Kidney epithelial cell (primary cell): ENCODE measurements around the gene EML4. TPM values are rescaled to one million over a fixed set of nuclear protein-coding genes. Genes with fewer than 3 reads are reported as not detected.
"Not testable (repeated sequence)": the region's sequence is repeated elsewhere in the genome, so short reads cannot be mapped to it uniquely, and the experiment has no call there.

ENCODE experiments used
- DNase-seq: peaks from one replicate; pipeline ENCODE4 v3.0.0-alpha.2; 2010; ENCODE audit warnings: low read depth
- H3K27me3 ChIP-seq: 2 replicates; pipeline ENCODE4 v1.6.0; 2011; ENCODE audit warnings: low read length; ENCODE audit not compliant: control insufficient read depth, insufficient read depth
- H3K36me3 ChIP-seq: 2 replicates; pipeline ENCODE4 v1.5.1; 2011; ENCODE audit warnings: low read length; ENCODE audit not compliant: control insufficient read depth, insufficient read depth
- H3K4me3 ChIP-seq: 2 replicates; pipeline ENCODE4 v1.5.1; 2011; ENCODE audit warnings: low read depth, mild to moderate bottlenecking, control low read depth, low read length
- CTCF ChIP-seq: IDR thresholded peaks from 2 replicates; pipeline ENCODE4 v1.5.1; 2011; ENCODE audit warnings: mild to moderate bottlenecking, moderate library complexity, low read length, control low read depth, inconsistent platforms; ENCODE audit not compliant: insufficient read depth, poor library complexity, severe bottlenecking
- total RNA-seq: library from RNA; depleted of rRNA; stranded (reverse); fragments of >200 nt; gene quantifications from 2 replicates; pipeline ENCODE4 v1.2.3, GENCODE V29; 2015

The EML4 gene
- total RNA-seq, 1 donor from 2014 or later = 33.8 TPM

GRCh38 chr2:42256505-42256904 lies 87.4 kb downstream of the EML4 start:
- H3K4me3 ChIP-seq = no peak overlapping the region
- H3K27me3 ChIP-seq = no peaks in the 10 kb centered on the region
- no peaks in the 10 kb centered on the region for H3K36me3 ChIP-seq
- no peak for TF ChIP-seq CTCF
- DNase-seq = no peak

GRCh38 chr2:42261518-42262195 lies 92.5 kb downstream of the EML4 start:
- DNase-seq = no peak
- no peaks in the 10 kb centered on the region for H3K36me3 ChIP-seq
- H3K27me3 ChIP-seq = no peaks in the 10 kb centered on the region
- no peak overlapping the region for H3K4me3 ChIP-seq
- no peak for TF ChIP-seq CTCF

GRCh38 chr2:42266236-42266635 lies 97.1 kb downstream of the EML4 start:
- no peak for TF ChIP-seq CTCF
- no peak for DNase-seq
- Histone ChIP-seq H3K4me3 (no peak overlapping the region), H3K36me3 (no peaks in the 10 kb centered on the region), H3K27me3 (no peaks in the 10 kb centered on the region)

GRCh38 chr2:42267530-42267929 lies 98.4 kb downstream of the EML4 start:
- no peak overlapping the region for H3K4me3 ChIP-seq
- TF ChIP-seq CTCF = no peak
- DNase-seq = no peak
- H3K27me3 ChIP-seq = no peaks in the 10 kb centered on the region
- no peaks in the 10 kb centered on the region for H3K36me3 ChIP-seq

- DNase-seq = no peak
- Histone ChIP-seq H3K27me3 (no peaks in the 10 kb centered on the region), H3K4me3 (no peak overlapping the region), H3K36me3 (no peaks in the 10 kb centered on the region)
- no peak for TF ChIP-seq CTCF
Measured at GRCh38 chr2:42268528-42269151, 99.5 kb downstream of the EML4 start.

- no peak for TF ChIP-seq CTCF
- Histone ChIP-seq H3K27me3 (no peaks in the 10 kb centered on the region), H3K4me3 (no peak overlapping the region), H3K36me3 (no peaks in the 10 kb centered on the region)
- no peak for DNase-seq
Measured at GRCh38 chr2:42270757-42271156, 101.6 kb downstream of the EML4 start.

- not testable (repeated sequence) for H3K4me3 ChIP-seq, H3K27me3 ChIP-seq, DNase-seq, H3K36me3 ChIP-seq
Measured at GRCh38 chr2:42271246-42271645, 102.1 kb downstream of the EML4 start.
